PC-9 (cell line): ENCODE results near the gene SNRPD2. TPM values are rescaled to one million over a fixed set of nuclear protein-coding genes. Genes with fewer than 3 reads are reported as not detected.

Experiments
- BruUV-seq: library from RNA; stranded (reverse); fragments of 400-500 nt; replicated peaks from 2 replicates; lab custom pipeline; 2021; lab: Mats Ljungman, UMichigan
- CTCF ChIA-PET: fragments of 300-600 bp; sonication (Branson Sonifier 250); formaldehyde crosslinking; loops from one replicate; lab custom pipeline; 2022; ENCODE audit warnings: antibody characterized with exemption; lab: Charles Lee
- POLR2A ChIA-PET: fragments of 300-600 bp; sonication (Branson Sonifier 250); formaldehyde crosslinking; loops from one replicate; lab custom pipeline; 2022; ENCODE audit warnings: antibody characterized with exemption; ENCODE audit not compliant: unreplicated experiment; lab: Charles Lee
- DNase-seq, 2 experiments: peaks; one replicate each; pipeline versions ENCODE4 v3.0.0 to v3.0.0-alpha.2; 2015 to 2022; ENCODE audit warnings: mixed read lengths in 1 of 2
- H2AFZ ChIP-seq: fragments of 200-600 bp; sonication (generic); 2 replicates; pipeline ENCODE4 v1.8.1; 2017; ENCODE audit warnings: antibody characterized with exemption
- H3F3A ChIP-seq: fragments of 200-600 bp; sonication (generic); 2 replicates; pipeline ENCODE4 v1.8.1; 2017; ENCODE audit warnings: antibody characterized with exemption, mild to moderate bottlenecking, low read depth; ENCODE audit not compliant: insufficient read depth
- H3K27ac ChIP-seq: fragments of 200-600 bp; sonication (generic); 2 replicates; pipeline ENCODE4 v1.6.1; 2016; ENCODE audit warnings: mixed run types
- H3K27me3 ChIP-seq: fragments of 200-600 bp; sonication (generic); 2 replicates; pipeline ENCODE4 v1.6.1; 2016; ENCODE audit warnings: low read depth, mixed run types; ENCODE audit not compliant: insufficient read depth
- H3K36me3 ChIP-seq: fragments of 200-600 bp; sonication (generic); 2 replicates; pipeline ENCODE4 v1.6.1; 2016; ENCODE audit warnings: low read depth, mixed run types
- H3K4me1 ChIP-seq: fragments of 200-600 bp; sonication (generic); replicated peaks from 2 replicates; pipeline ENCODE4 v1.6.1; 2016; ENCODE audit warnings: mixed run types; ENCODE audit not compliant: insufficient read depth
- H3K4me2 ChIP-seq: fragments of 200-600 bp; sonication (generic); 2 replicates; pipeline ENCODE4 v1.6.1; 2017; ENCODE audit warnings: mixed run types
- H3K4me3 ChIP-seq: fragments of 200-600 bp; sonication (generic); 2 replicates; pipeline ENCODE4 v1.6.1; 2016; ENCODE audit warnings: mixed run types
- H3K79me2 ChIP-seq: fragments of 200-600 bp; sonication (generic); 2 replicates; pipeline ENCODE4 v1.6.1; 2017; ENCODE audit warnings: low read depth, mixed run types
- H3K9me2 ChIP-seq: fragments of 200-600 bp; sonication (generic); 2 replicates; pipeline ENCODE4 v1.8.1; 2017; ENCODE audit warnings: mild to moderate bottlenecking; ENCODE audit not compliant: insufficient read depth
- H3K9me3 ChIP-seq: fragments of 200-600 bp; sonication (generic); 2 replicates; pipeline ENCODE4 v1.8.1; 2016; ENCODE audit warnings: low read depth; ENCODE audit not compliant: insufficient read depth
- H4K20me1 ChIP-seq: fragments of 200-600 bp; sonication (generic); 2 replicates; pipeline ENCODE4 v1.8.1; 2017; ENCODE audit not compliant: insufficient read depth
- CTCF ChIP-seq: fragments of 200-600 bp; sonication (generic); conservative IDR thresholded peaks from 2 replicates; pipeline ENCODE4 v1.6.1; 2017; ENCODE audit warnings: mixed run types, antibody characterized with exemption, mild to moderate bottlenecking, moderate library complexity
- EZH2 ChIP-seq: fragments of 200-600 bp; sonication (generic); IDR thresholded peaks from 2 replicates; pipeline ENCODE4 v1.8.0; 2017; ENCODE audit warnings: antibody characterized with exemption, low read depth
- intact Hi-C: fragments of 100-400 bp; cut with micrococcal nuclease; formaldehyde crosslinking; loops from one replicate; pipeline ENCODE4 v1.10.0; 2022; ENCODE audit not compliant: unreplicated experiment
- total RNA-seq: library from RNA; stranded (reverse); gene quantifications from 2 replicates; pipeline ENCODE4 v1.2.3, GENCODE V29; 2021

The SNRPD2 gene
- total RNA-seq, 1 experiment from 2014 or later, result 740 TPM

- no peak overlapping the region for H3K4me2 ChIP-seq
- no peak overlapping the region for H3K27ac ChIP-seq
- H3K9me3 ChIP-seq, result no peaks in the 10 kb centered on the region
- H4K20me1 ChIP-seq, result peaks cover 10% of the 10 kb centered on the region; the same call in 1 of the 2 replicates
- H3K27me3 ChIP-seq, result no peaks in the 10 kb centered on the region
- CTCF ChIA-PET, result no interaction called here
- H3K4me1 ChIP-seq, result peaks cover 14% of the 10 kb centered on the region
- H3K4me3 ChIP-seq, result no peak overlapping the region
- H3F3A ChIP-seq, result peaks cover 79% of the 10 kb centered on the region
- H3K79me2 ChIP-seq, result no peaks in the 10 kb centered on the region
- POLR2A ChIA-PET, result no interaction called here
- H3K36me3 ChIP-seq, result peaks cover 15% of the 10 kb centered on the region; the same call in 1 of the 2 replicates
- TF ChIP-seq CTCF (no peak), EZH2 (no peak)
- H3K9me2 ChIP-seq, result no peaks in the 10 kb centered on the region
- intact Hi-C loops, result no loop called here
- H2AFZ ChIP-seq, result no peak overlapping the region
- no peak for DNase-seq
- no TSS peak for BruUV-seq
Measured at GRCh38 chr19:45682908-45683307, 8.8 kb downstream of the SNRPD2 start.

DNA sequence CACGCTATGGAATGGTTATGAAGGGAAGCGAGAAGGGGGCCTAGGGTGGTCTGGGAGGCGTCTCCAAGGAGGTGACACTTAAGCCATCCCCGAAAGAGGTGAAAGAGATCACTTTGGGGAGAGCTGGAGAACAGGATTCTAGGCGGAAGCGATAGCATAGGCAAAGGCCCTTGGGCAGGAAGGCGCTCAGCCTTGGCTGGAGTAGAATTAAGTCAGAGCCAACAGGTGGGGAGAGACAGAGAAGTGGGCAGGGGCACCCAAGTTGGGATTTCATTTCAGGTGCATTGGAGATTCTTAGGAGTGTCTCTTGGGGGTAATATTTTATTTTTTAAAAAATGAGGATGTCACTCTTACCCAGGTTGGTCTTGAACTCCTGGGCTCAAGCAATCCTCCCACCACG lies 9.6 kb downstream of the SNRPD2 start:
- peak overlapping the region; percentile 77; the same call in 1 of the 2 replicates for H2AFZ ChIP-seq
- POLR2A ChIA-PET, result no interaction called here
- H3K79me2 ChIP-seq, result no peaks in the 10 kb centered on the region
- H3K4me2 ChIP-seq, result peak overlapping the region; percentile 78
- peaks cover 74% of the 10 kb centered on the region for H3F3A ChIP-seq
- no peaks in the 10 kb centered on the region for H3K9me3 ChIP-seq
- H3K36me3 ChIP-seq, result peaks cover 8% of the 10 kb centered on the region; the same call in 1 of the 2 replicates
- peaks cover 3% of the 10 kb centered on the region; the same call in 1 of the 2 replicates for H4K20me1 ChIP-seq
- BruUV-seq, result no TSS peak
- TF ChIP-seq EZH2 (no peak), CTCF (no peak)
- peak overlapping the region; percentile 31; the same call in 1 of the 2 replicates for H3K27ac ChIP-seq
- peak overlapping the region; percentile 53; the same call in 1 of the 2 replicates for H3K4me3 ChIP-seq
- H3K4me1 ChIP-seq, result peaks cover 15% of the 10 kb centered on the region
- no peaks in the 10 kb centered on the region for H3K9me2 ChIP-seq
- intact Hi-C loops, result no loop called here
- CTCF ChIA-PET, result no interaction called here
- no peaks in the 10 kb centered on the region for H3K27me3 ChIP-seq
- DNase-seq, result no peak

DNA sequence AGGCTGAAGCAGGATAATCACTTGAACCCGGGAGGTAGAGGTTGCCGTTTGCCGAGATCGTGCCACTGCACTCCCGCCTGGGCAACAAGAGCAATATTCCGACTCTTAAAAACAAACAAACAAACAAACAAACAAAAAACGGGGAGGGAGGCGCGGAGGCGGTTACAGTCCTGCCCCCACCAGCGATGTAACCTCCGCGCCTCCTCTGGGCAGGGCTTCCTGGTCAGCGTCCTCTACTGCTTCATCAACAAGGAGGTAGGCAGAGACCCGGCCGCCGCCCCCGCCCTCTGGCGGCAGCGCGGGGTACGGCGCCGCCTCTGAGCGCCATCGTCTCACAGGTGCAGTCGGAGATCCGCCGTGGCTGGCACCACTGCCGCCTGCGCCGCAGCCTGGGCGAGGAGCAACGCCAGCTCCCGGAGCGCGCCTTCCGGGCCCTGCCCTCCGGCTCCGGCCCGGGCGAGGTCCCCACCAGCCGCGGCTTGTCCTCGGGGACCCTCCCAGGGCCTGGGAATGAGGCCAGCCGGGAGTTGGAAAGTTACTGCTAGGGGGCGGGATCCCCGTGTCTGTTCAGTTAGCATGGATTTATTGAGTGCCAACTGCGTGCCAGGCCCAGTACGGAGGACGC lies 10.2 kb downstream of the SNRPD2 start:
- POLR2A ChIA-PET, result interaction anchor here (0.6 to 1.5 kb wide), 4 partner anchors 11 to 1164 kb away, joined by 6 to 18 read pairs (median 16); no protein-coding TSS in a partner anchor
- TF ChIP-seq EZH2 (no peak), CTCF (peak; percentile 94)
- no TSS peak for BruUV-seq
- Histone ChIP-seq H3K9me3 (no peaks in the 10 kb centered on the region), H4K20me1 (no peaks in the 10 kb centered on the region), H3K4me2 (peak overlapping the region; percentile 78), H3K4me1 (peaks cover 18% of the 10 kb centered on the region), H3K27me3 (no peaks in the 10 kb centered on the region), H3K79me2 (no peaks in the 10 kb centered on the region), H3K27ac (peak overlapping the region; percentile 31; the same call in 1 of the 2 replicates), H3K9me2 (no peaks in the 10 kb centered on the region), H2AFZ (peak overlapping the region; percentile 77), H3K4me3 (peak overlapping the region; percentile 53), H3K36me3 (peaks cover 2% of the 10 kb centered on the region; the same call in 1 of the 2 replicates), H3F3A (peaks cover 71% of the 10 kb centered on the region)
- intact Hi-C loops, result loop anchor here (1.0 to 2.0 kb wide), 3 partner anchors 38 to 159 kb away; no protein-coding TSS in a partner anchor
- CTCF ChIA-PET, result interaction anchor here (0.9 kb wide), 1 partner anchor 90 kb away, joined by 6 read pairs; no protein-coding TSS in a partner anchor
- peak; percentile 80 to 94 for DNase-seq
